Measurements from ENCODE around the gene MEX3A.
"Not testable (repeated sequence)": the region's sequence is repeated elsewhere in the genome, so short reads cannot be mapped to it uniquely, and the experiment has no call there.

The MEX3A gene

GRCh38 chr1:156118177-156118868 is 36.1 kb upstream of the MEX3A start:
- no peak for DNase-seq (ENCODE audit: low read depth in 2 of 2)

DNA sequence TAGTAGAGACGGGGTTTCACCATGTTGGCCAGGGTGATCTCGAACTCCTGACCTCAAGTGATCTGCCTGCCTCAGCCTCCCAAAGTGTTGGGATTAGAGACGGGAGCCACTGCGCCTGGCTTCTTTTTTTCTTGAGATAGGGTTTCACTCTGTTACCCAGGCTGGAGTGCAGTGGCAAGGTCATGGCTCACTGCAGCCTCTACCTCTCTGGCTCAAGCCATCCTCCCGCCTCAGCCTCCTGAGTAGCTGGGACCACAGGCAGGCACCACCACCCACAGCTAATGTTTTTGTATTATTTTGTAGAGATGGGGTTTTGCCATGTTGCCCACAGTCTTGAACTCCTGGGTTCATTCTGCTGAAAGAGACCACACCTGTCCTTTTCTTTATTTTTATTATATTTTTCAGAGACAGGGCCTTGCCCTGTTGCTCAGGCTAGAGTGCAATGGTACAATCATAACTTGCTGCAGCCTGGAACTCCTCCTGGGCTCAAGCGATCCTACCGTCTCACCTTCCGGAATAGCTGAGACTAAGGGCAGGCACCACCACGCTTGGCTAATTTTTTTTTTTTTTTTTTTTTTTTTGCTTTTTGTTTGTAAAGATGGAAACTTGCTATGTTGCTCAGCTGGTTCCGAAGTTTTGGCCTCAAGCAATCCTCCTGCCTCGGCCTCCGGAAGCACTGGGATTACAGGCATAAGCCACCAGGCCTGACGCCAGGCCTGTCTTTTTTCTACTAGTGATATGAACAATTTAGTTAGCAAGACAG is 35.3 kb upstream of the MEX3A start:
- DNase-seq (ENCODE audit: low read depth in 2 of 2) = no peak

GRCh38 chr1:156116731-156117130 is 34.5 kb upstream of the MEX3A start:
- not testable (repeated sequence) for DNase-seq (ENCODE audit: low read depth in 2 of 2)

- no peak for DNase-seq (ENCODE audit: low read depth in 2 of 2)
Observed at GRCh38 chr1:156115514-156116374, 33.5 kb upstream of the MEX3A start.

GRCh38 chr1:156114919-156115513 is 32.8 kb upstream of the MEX3A start:
- DNase-seq (ENCODE audit: low read depth in 2 of 2) = no peak

- peak; percentile 94 for DNase-seq (ENCODE audit: low read depth in 2 of 2)
Observed at GRCh38 chr1:156114101-156114918, 32.0 kb upstream of the MEX3A start, which contains the start of gene LMNA. Gene LMNA (plus strand): TSS chr1:156114711. CDS start chr1:156114919, 208 bp downstream.

GRCh38 chr1:156113282-156113950 is 31.2 kb upstream of the MEX3A start:
- peak in 1 of 2 experiments; percentile 68 for DNase-seq (ENCODE audit: low read depth in 2 of 2)

- DNase-seq (ENCODE audit: low read depth in 2 of 2) = no peak
Observed at GRCh38 chr1:156112276-156113137, 30.2 kb upstream of the MEX3A start.

DNA sequence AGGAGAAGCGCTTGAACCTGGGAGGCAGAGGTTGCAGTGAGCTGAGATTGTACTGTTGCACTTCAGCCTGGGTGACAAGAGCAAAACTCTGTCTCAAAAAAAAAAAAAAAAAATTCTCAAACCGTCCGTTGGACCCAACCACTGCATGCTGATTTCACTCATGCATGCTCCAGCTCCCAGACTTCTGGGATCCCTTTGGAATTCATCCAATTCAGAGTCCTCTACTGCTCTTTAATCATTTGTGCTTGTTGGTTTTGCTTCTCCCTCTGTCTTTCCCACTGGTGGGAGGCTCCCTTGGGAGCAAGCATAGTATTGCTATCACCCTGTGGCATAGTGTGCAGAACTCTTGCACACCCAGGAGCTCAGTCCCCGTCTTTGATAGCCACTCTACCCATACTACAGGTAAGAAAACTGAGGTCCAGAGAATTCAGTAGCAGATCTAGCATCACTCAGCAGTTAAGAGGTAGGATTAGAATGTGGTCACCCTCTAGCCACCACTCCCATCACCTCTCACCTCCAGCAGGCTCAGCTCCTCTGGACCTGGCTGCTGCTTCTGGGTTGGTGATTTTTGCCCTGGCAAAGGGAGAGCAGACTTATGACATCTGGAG is 29.2 kb upstream of the MEX3A start:
- DNase-seq (ENCODE audit: low read depth in 2 of 2) = no peak

DNA sequence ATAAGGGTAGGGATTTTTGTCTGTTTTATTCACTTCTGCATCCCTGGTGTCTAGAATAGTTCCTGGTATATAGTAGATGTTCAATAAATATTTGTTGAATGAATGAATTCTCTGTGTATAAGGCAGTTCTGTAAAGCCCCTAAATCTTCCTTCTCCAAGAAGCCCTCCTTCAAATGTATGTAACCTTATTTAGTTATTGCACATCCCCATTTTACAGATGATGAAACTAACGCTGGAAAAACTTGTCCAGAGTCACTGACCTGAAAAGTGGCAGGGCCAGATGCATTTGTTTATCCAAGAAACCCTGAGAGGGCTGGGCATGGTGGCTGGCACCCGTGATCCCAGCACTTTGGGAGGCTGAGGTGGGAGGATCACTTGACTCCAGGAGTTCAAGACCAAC is 28.0 kb upstream of the MEX3A start:
- DNase-seq (ENCODE audit: low read depth in 2 of 2) = no peak

- no peak for DNase-seq (ENCODE audit: low read depth in 2 of 2)
Observed at GRCh38 chr1:156108664-156109241, 26.5 kb upstream of the MEX3A start.

DNA sequence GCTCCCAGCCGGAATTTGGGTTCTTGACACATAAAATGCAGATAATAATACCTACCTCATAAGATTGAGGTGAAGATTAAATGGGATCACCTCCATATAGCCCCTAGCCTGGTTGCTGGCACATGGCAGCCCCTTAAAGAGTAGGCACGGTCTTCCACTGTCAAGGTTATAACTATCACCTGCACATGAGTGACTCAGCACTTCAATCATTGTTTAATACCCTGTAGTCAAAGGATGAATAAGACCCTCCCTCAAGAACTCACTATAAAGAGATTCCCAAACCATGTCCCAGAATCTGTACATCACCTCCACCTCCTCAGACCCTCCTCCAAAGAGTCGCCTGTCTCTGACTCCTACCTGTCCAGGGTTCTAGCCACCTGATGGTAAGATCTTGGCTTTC is 25.8 kb upstream of the MEX3A start:
- no peak for DNase-seq (ENCODE audit: low read depth in 2 of 2)

DNA sequence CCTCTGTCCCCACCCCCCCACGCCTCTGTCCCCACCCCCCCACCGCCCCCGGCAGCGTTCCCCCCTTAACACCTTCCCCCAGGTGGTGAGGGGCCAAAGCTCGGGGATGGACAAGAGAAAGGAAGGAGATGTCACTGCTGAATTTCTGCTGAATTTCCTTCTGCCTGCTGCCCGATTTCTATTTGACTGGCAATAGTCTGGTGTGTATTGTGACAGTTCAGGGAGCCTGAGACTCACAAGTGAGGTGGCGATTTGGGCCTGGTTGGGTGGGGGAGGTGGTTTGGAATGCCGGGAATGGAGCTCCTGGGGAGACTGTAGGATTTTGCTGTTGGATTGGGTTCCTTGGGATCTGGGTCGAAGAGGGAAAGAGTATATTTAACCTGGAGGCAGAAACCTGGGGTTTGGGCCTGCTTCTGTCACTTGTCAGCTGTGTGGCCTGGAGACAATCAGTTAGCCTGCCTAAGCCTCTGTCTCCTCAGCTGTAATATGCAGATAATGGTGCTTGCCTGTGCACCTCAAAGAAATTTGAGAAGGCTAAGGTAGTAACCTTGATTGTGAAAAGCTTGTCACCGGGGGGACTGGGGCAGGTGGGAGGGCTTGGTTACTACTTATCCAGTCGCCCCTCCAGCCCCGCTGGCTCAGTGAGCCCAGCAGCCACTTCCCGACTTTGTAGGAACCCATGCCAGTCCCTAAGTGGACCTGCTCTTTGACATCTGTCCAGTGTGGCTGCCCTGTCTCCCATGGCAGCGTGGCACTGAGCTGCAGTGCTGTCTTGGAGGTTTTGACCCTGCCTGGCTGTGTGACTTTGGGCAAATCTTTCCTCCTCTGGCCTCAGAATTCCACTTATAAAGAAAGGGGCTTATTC is 24.6 kb upstream of the MEX3A start:
- no peak for DNase-seq (ENCODE audit: low read depth in 2 of 2)

GRCh38 chr1:156104861-156105832 is 22.9 kb upstream of the MEX3A start:
- DNase-seq (ENCODE audit: low read depth in 2 of 2) = peak in 1 of 2 experiments; percentile 55

- DNase-seq (ENCODE audit: low read depth in 2 of 2) = peak in 1 of 2 experiments; percentile 52
Observed at GRCh38 chr1:156104065-156104810, 22.0 kb upstream of the MEX3A start.

DNA sequence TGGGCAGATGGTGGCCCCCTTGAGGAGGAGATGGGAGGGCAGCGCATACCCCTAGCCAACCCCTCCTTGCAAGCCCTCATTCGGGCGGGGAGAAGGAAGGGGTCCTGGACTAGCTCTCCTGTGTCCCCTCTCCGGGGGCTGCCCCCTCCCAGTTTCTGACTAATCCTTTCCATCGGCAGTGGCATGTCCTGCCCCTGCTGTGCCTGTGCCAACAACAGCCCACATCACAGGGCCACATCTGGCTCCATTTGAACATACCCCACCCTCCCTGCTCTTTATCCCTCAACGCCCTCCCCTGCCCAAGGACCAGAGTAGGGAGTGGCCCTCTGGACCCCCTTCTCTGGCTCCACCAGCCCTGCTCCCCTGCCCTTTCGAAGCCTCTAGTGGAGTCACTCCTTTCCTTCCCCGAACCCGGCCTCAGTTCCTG is 21.3 kb upstream of the MEX3A start:
- DNase-seq (ENCODE audit: low read depth in 2 of 2) = no peak
